Erythroblast (primary cell): ENCODE results near the gene PICALM.

ENCODE experiments used
- GATA1 ChIP-seq: IDR thresholded peaks from 2 replicates; pipeline ENCODE4 v1.6.1; 2011; ENCODE audit warnings: low read depth, mild to moderate bottlenecking, control low read depth, low read length, moderate library complexity
- POLR2A ChIP-seq: IDR thresholded peaks from 2 replicates; pipeline ENCODE4 v1.6.1; 2011; ENCODE audit warnings: mild to moderate bottlenecking, low read length

GRCh38 chr11:86099874-86100273 lies 31.0 kb upstream of the PICALM start:
- TF ChIP-seq POLR2A = no peak
- TF ChIP-seq GATA1 = no peak
